MM.1S (cell line): ENCODE data around the gene BPIFB2.

Experiments
- DNase-seq: peaks from one replicate; pipeline ENCODE4 v3.0.0-alpha.2; 2015
- H2AFZ ChIP-seq: fragments of 300-600 bp; sonication (generic); 2 replicates; pipeline ENCODE4 v1.6.0; 2016; ENCODE audit warnings: antibody characterized with exemption, low read length
- H3F3A ChIP-seq: fragments of 300-600 bp; sonication (generic); 2 replicates; pipeline ENCODE4 v1.6.1; 2016; ENCODE audit warnings: mild to moderate bottlenecking, antibody characterized with exemption, low read length, moderate library complexity, mixed read lengths; ENCODE audit not compliant: insufficient read depth
- H3K27ac ChIP-seq: fragments of 300-600 bp; sonication (generic); 2 replicates; pipeline ENCODE4 v1.5.1; 2016; ENCODE audit warnings: mild to moderate bottlenecking, low read length
- H3K27me3 ChIP-seq: fragments of 300-600 bp; sonication (generic); replicated peaks from 2 replicates; pipeline ENCODE4 v1.6.0; 2016; ENCODE audit warnings: low read length; ENCODE audit not compliant: insufficient read depth
- H3K36me3 ChIP-seq: fragments of 300-600 bp; sonication (generic); replicated peaks from 2 replicates; pipeline ENCODE4 v1.6.1; 2016; ENCODE audit warnings: mild to moderate bottlenecking, low read length, mixed read lengths; ENCODE audit not compliant: insufficient read depth
- H3K4me1 ChIP-seq: fragments of 300-600 bp; sonication (generic); 2 replicates; pipeline ENCODE4 v1.6.1; 2016; ENCODE audit warnings: low read length, mixed read lengths
- H3K4me2 ChIP-seq: fragments of 300-600 bp; sonication (generic); 2 replicates; pipeline ENCODE4 v1.6.0; 2016; ENCODE audit warnings: low read depth, low read length
- H3K4me3 ChIP-seq: fragments of 300-600 bp; sonication (generic); 2 replicates; pipeline ENCODE4 v1.5.1; 2016; ENCODE audit warnings: low read length, mixed read lengths
- H3K79me2 ChIP-seq: fragments of 300-600 bp; sonication (generic); 2 replicates; pipeline ENCODE4 v1.6.1; 2016; ENCODE audit warnings: mixed run types, low read length, mixed read lengths
- H3K9ac ChIP-seq: fragments of 300-600 bp; sonication (generic); 2 replicates; pipeline ENCODE4 v1.6.1; 2016; ENCODE audit warnings: low read length, mixed read lengths
- H3K9me2 ChIP-seq: fragments of 300-600 bp; sonication (generic); replicated peaks from 2 replicates; pipeline ENCODE4 v1.6.1; 2016; ENCODE audit warnings: mild to moderate bottlenecking, low read length, mixed read lengths; ENCODE audit not compliant: insufficient read depth
- H3K9me3 ChIP-seq: fragments of 300-600 bp; sonication (generic); replicated peaks from 2 replicates; pipeline ENCODE4 v1.6.1; 2016; ENCODE audit warnings: mild to moderate bottlenecking, low read length, mixed read lengths; ENCODE audit not compliant: insufficient read depth
- H4K20me1 ChIP-seq: fragments of 300-600 bp; sonication (generic); 2 replicates; pipeline ENCODE4 v1.6.1; 2016; ENCODE audit warnings: mild to moderate bottlenecking, low read length, moderate library complexity, mixed read lengths; ENCODE audit not compliant: insufficient read depth
- EZH2 ChIP-seq: fragments of 300-600 bp; sonication (generic); optimal IDR thresholded peaks from 2 replicates; pipeline ENCODE3; 2017; ENCODE audit warnings: low read depth, mild to moderate bottlenecking, antibody characterized with exemption, low read length, mixed read lengths
- EZH2phosphoT487 ChIP-seq: fragments of 300-600 bp; sonication (generic); IDR thresholded peaks from 2 replicates; pipeline ENCODE4 v1.6.1; 2018; ENCODE audit warnings: antibody characterized with exemption, low read length
- TF ChIP-seq, protein P1 (sequence below): fragments of 300-600 bp; sonication (generic); IDR thresholded peaks from 2 replicates; pipeline ENCODE4 v1.5.1; 2016; ENCODE audit warnings: antibody characterized with exemption, low read length, mixed read lengths

BPIFB2 gene

DNA sequence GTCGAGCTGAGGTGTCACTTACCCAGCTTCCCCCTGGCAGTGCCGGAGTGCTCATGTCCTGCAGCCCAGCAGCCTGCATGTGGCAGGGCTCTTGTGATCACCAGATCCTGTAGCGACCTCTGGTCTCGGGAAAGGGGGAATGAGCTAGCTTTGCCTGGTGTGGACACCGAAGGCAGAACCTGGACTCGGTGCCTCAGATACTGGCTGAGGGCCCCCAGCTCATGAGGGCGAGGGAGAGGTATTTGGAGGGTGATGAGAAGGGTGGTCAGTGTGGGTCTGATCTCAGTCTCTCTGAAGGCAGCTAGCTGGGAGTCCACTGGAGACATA is 29.5 kb upstream of the BPIFB2 start:
- TF ChIP-seq EZH2 (no peak), EZH2phosphoT487 (no peak)
- TF ChIP-seq, protein P1, sequence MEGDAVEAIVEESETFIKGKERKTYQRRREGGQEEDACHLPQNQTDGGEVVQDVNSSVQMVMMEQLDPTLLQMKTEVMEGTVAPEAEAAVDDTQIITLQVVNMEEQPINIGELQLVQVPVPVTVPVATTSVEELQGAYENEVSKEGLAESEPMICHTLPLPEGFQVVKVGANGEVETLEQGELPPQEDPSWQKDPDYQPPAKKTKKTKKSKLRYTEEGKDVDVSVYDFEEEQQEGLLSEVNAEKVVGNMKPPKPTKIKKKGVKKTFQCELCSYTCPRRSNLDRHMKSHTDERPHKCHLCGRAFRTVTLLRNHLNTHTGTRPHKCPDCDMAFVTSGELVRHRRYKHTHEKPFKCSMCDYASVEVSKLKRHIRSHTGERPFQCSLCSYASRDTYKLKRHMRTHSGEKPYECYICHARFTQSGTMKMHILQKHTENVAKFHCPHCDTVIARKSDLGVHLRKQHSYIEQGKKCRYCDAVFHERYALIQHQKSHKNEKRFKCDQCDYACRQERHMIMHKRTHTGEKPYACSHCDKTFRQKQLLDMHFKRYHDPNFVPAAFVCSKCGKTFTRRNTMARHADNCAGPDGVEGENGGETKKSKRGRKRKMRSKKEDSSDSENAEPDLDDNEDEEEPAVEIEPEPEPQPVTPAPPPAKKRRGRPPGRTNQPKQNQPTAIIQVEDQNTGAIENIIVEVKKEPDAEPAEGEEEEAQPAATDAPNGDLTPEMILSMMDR: no peak

DNA sequence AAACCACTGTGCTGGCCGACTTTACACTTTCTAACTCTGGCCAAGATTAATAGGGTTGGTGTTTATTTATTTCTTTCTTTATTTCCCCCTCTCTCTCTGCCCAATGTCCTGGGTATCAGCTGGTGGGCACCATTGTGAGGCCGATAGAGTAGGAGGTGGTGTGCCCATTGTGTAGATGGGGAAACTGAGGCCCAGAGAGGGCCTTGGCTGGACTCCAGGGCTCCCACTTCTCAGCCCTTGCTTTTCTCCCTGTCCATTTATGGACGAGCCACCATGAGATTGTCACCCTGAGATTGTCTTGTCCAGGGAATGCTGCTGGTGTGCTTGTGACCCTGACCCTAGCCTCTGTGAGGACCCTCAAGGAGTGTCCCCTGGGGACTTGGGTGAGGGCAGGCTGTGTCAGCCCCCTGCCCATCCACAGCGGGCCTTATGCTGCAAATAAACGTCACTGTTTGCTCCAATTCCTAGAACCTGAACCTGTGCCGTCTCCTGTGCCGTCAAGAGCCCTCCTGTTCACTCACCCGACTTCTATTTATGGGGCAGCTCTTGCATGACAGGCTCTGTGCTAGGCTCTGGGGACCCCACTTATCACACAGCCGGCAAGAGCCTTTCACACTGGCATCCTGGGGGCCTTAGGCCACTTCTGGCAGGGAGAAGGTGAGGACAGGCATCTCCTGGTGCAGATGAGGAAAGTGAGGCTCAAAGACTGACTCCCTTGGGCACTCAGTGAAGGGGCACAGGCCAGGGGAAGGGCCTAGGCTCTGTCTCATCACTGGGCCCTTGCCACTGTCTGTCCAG is 28.1 kb upstream of the BPIFB2 start:
- Histone ChIP-seq H3K79me2 (no peaks in the 10 kb centered on the region), H3K27ac (no peak overlapping the region), H2AFZ (no peak overlapping the region), H4K20me1 (no peaks in the 10 kb centered on the region), H3K36me3 (no peaks in the 10 kb centered on the region), H3K4me3 (no peak overlapping the region), H3K9me2 (no peaks in the 10 kb centered on the region), H3F3A (no peaks in the 10 kb centered on the region), H3K9ac (no peak overlapping the region), H3K27me3 (peaks cover 5% of the 10 kb centered on the region; the same call in 1 of the 2 replicates), H3K4me2 (no peak overlapping the region), H3K4me1 (no peaks in the 10 kb centered on the region), H3K9me3 (no peaks in the 10 kb centered on the region)
- DNase-seq: no peak
- TF ChIP-seq, protein P1: no peak
- no peak for TF ChIP-seq EZH2
- TF ChIP-seq EZH2phosphoT487: no peak

More for the DNA sequence above, 29.5 kb upstream of the BPIFB2 start:
- no peaks in the 10 kb centered on the region for H3K36me3 ChIP-seq
- no peaks in the 10 kb centered on the region for H3K9me3 ChIP-seq
- no peaks in the 10 kb centered on the region for H3K79me2 ChIP-seq
- H3K9ac ChIP-seq: no peak overlapping the region
- no peaks in the 10 kb centered on the region for H3K4me1 ChIP-seq
- no peak overlapping the region for H3K4me3 ChIP-seq
- H3F3A ChIP-seq: no peaks in the 10 kb centered on the region
- no peak overlapping the region for H3K27ac ChIP-seq
- H3K9me2 ChIP-seq: no peaks in the 10 kb centered on the region
- H4K20me1 ChIP-seq: no peaks in the 10 kb centered on the region
- H3K27me3 ChIP-seq: peaks cover 5% of the 10 kb centered on the region; the same call in 1 of the 2 replicates
- DNase-seq: no peak
- no peak overlapping the region for H2AFZ ChIP-seq
- H3K4me2 ChIP-seq: no peak overlapping the region

DNA sequence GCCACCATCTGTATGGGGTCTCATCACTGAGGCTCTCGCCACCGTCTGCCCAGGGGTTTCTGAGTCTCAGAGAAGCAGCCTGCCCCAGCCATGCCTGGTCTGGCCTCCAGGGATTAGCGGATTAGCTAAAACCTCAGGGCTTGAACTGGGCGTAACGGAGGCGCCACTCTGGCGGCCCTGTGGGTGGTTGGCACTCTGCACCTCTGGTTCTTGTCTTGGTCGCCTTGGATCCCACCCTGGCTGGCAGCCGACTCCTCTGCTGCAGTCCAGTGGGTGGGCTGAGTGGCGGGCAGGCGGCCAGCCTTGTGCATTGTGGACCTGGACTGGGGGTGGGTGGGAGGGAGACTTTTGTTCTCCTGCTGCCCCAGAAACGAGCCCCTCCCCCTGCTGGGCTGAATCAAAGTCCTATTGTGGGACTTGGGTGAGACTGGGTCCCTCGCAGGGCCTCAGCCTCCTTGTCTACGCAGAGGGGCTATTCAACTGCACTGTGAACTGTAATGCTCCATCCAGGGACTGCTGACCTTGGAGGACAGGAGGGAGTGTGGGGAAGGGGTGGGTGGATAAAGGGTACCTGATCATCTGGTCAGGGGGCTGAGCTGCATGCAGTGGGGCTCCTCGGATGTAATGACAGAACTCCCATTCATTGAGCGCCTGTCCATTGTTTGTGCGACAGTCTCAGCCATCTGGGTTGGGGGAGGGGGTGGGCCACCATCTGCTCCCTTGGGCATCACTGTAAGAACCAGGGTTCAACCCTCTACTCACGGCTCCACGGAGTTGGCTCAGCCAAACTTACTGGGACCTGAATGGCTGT is 27.2 kb upstream of the BPIFB2 start:
- no peaks in the 10 kb centered on the region for H4K20me1 ChIP-seq
- H3K4me1 ChIP-seq: no peaks in the 10 kb centered on the region

More for the DNA sequence above, 27.2 kb upstream of the BPIFB2 start:
- H3K4me2 ChIP-seq: no peak overlapping the region
- no peak overlapping the region for H3K4me3 ChIP-seq
- H3K9me2 ChIP-seq: no peaks in the 10 kb centered on the region
- no peak for TF ChIP-seq EZH2
- TF ChIP-seq EZH2phosphoT487: no peak
- TF ChIP-seq, protein P1: no peak
- peaks cover 5% of the 10 kb centered on the region; the same call in 1 of the 2 replicates for H3K27me3 ChIP-seq
- H2AFZ ChIP-seq: no peak overlapping the region
- H3K36me3 ChIP-seq: no peaks in the 10 kb centered on the region
- no peaks in the 10 kb centered on the region for H3K79me2 ChIP-seq
- no peaks in the 10 kb centered on the region for H3F3A ChIP-seq
- no peaks in the 10 kb centered on the region for H3K9me3 ChIP-seq
- no peak overlapping the region for H3K27ac ChIP-seq
- DNase-seq: no peak
- no peak overlapping the region for H3K9ac ChIP-seq
